GM23338 (cell line): Measurements from ENCODE around the gene SBF2. TPM values are rescaled to one million over a fixed set of nuclear protein-coding genes. Genes with fewer than 3 reads are reported as not detected.

ENCODE experiments used
- ATAC-seq: fragments of 200-7000 bp; cut with Tn5 transposase; 3 replicates; pipeline ENCODE4 v1.9.1; 2020
- DNase-seq: peaks from one replicate; pipeline ENCODE4 v3.0.0-alpha.2; 2015; ENCODE audit warnings: low spot score
- H2AFZ ChIP-seq: fragments of 200-600 bp; sonication (generic); 2 replicates; pipeline ENCODE4 v1.8.0; 2016; ENCODE audit warnings: antibody characterized with exemption, mild to moderate bottlenecking, moderate library complexity
- H3F3A ChIP-seq: fragments of 200-600 bp; sonication (generic); replicated peaks from 2 replicates; pipeline ENCODE4 v1.8.0; 2017; ENCODE audit warnings: antibody characterized with exemption, mixed run types, low read depth
- H3K27ac ChIP-seq: fragments of 200-600 bp; sonication (generic); 2 replicates; pipeline ENCODE4 v1.6.1; 2016; ENCODE audit warnings: low read depth
- H3K27me3 ChIP-seq: fragments of 200-600 bp; sonication (generic); 2 replicates; pipeline ENCODE4 v1.8.0; 2016; ENCODE audit warnings: mild to moderate bottlenecking, mixed run types, moderate library complexity; ENCODE audit not compliant: insufficient read depth
- H3K36me3 ChIP-seq: fragments of 200-600 bp; sonication (generic); 2 replicates; pipeline ENCODE4 v1.8.0; 2016; ENCODE audit warnings: mild to moderate bottlenecking; ENCODE audit not compliant: insufficient read depth
- H3K4me1 ChIP-seq: fragments of 200-600 bp; sonication (generic); 2 replicates; pipeline ENCODE4 v1.8.0; 2016; ENCODE audit warnings: mild to moderate bottlenecking, moderate library complexity; ENCODE audit not compliant: insufficient read depth
- H3K4me2 ChIP-seq: fragments of 200-600 bp; sonication (generic); 2 replicates; pipeline ENCODE4 v1.7.1; 2017; ENCODE audit warnings: mixed run types
- H3K4me3 ChIP-seq: fragments of 200-600 bp; sonication (generic); 2 replicates; pipeline ENCODE4 v1.6.1; 2016; ENCODE audit warnings: mixed run types
- H3K79me2 ChIP-seq: fragments of 200-600 bp; sonication (generic); replicated peaks from 2 replicates; pipeline ENCODE4 v1.8.0; 2017; ENCODE audit warnings: mild to moderate bottlenecking; ENCODE audit not compliant: insufficient read depth
- H3K9me2 ChIP-seq: fragments of 200-600 bp; sonication (generic); 2 replicates; pipeline ENCODE4 v1.8.0; 2017; ENCODE audit not compliant: insufficient read depth
- H4K20me1 ChIP-seq: fragments of 200-600 bp; sonication (generic); replicated peaks from 2 replicates; pipeline ENCODE4 v1.8.0; 2017; ENCODE audit warnings: mild to moderate bottlenecking; ENCODE audit not compliant: insufficient read depth
- H3K27ac Mint-ChIP-seq: 2 replicates; pipeline ENCODE4 v1.8.0; 2020; ENCODE audit warnings: inconsistent platforms, mild to moderate bottlenecking, moderate library complexity, mixed read lengths
- H3K27me3 Mint-ChIP-seq: 3 replicates; pipeline ENCODE4 v1.8.0; 2022; ENCODE audit warnings: low read depth, mild to moderate bottlenecking, moderate library complexity, mixed read lengths, inconsistent platforms; ENCODE audit not compliant: insufficient read depth, poor library complexity
- H3K36me3 Mint-ChIP-seq: 3 replicates; pipeline ENCODE4 v1.8.0; 2021; ENCODE audit warnings: low read depth, mild to moderate bottlenecking, inconsistent platforms, moderate library complexity, mixed read lengths
- H3K4me1 Mint-ChIP-seq: 3 replicates; pipeline ENCODE4 v1.8.0; 2020; ENCODE audit warnings: mild to moderate bottlenecking, inconsistent platforms, mixed read lengths
- H3K4me3 Mint-ChIP-seq: 3 replicates; pipeline ENCODE4 v1.8.0; 2021; ENCODE audit warnings: moderate library complexity, mild to moderate bottlenecking, inconsistent platforms, mixed read lengths
- H3K9me3 Mint-ChIP-seq: 3 replicates; pipeline ENCODE4 v1.8.0; 2020; ENCODE audit warnings: moderate library complexity, mild to moderate bottlenecking, inconsistent platforms, mixed read lengths
- CREB1 ChIP-seq: fragments of 250-450 bp; sonication (Bioruptor Pico); IDR thresholded peaks from 2 replicates; pipeline ENCODE4 v1.5.0; 2020; ENCODE audit warnings: low read depth, mild to moderate bottlenecking, moderate library complexity
- EZH2 ChIP-seq: fragments of 200-600 bp; sonication (generic); IDR thresholded peaks from one replicate; pipeline ENCODE4 v1.8.0; 2017; ENCODE audit warnings: antibody characterized with exemption, mild to moderate bottlenecking, low read depth; ENCODE audit not compliant: unreplicated experiment
- EZH2phosphoT487 ChIP-seq: fragments of 200-600 bp; sonication (generic); IDR thresholded peaks from one replicate; pipeline ENCODE4 v1.8.1; 2018; ENCODE audit warnings: antibody characterized with exemption; ENCODE audit not compliant: unreplicated experiment
- JUNB ChIP-seq: IDR thresholded peaks from one replicate; pipeline ENCODE4 v1.6.1; 2016; ENCODE audit warnings: antibody characterized with exemption; ENCODE audit not compliant: unreplicated experiment
- NANOG ChIP-seq: IDR thresholded peaks from 2 replicates; pipeline ENCODE4 v1.6.1; 2016; ENCODE audit warnings: antibody characterized with exemption, borderline replicate concordance
- POLR2AphosphoS5 ChIP-seq: IDR thresholded peaks from 2 replicates; pipeline ENCODE4 v1.6.1; 2016; ENCODE audit warnings: antibody characterized with exemption, low read depth
- STAT1 ChIP-seq: IDR thresholded peaks from one replicate; pipeline ENCODE4 v1.6.1; 2016; ENCODE audit warnings: antibody characterized with exemption; ENCODE audit not compliant: unreplicated experiment
- ZNF114 ChIP-seq: fragments of 250-450 bp; sonication (Bioruptor Pico); IDR thresholded peaks from 2 replicates; pipeline ENCODE4 v1.5.0; 2020; ENCODE audit warnings: mild to moderate bottlenecking, moderate library complexity
- ZNF331 ChIP-seq: fragments of 250-450 bp; sonication (Bioruptor Pico); IDR thresholded peaks from 2 replicates; pipeline ENCODE4 v1.5.0; 2020; ENCODE audit warnings: low read depth, mild to moderate bottlenecking, moderate library complexity
- polyA plus RNA-seq: library from polyadenylated mRNA; unstranded; fragments of >200 nt; fragmentation: Nextera tagmentation; extraction: Ambion mirVana; gene quantifications from 2 replicates; pipeline ENCODE4 v1.2.1, GENCODE V29; 2016
- total RNA-seq: library from RNA; depleted of rRNA; stranded (reverse); fragments of >200 nt; shearing (Covaris generic); gene quantifications from 2 replicates; pipeline ENCODE4 v1.2.3, GENCODE V29; 2014
- TF ChIP-seq, protein P1 (sequence below): IDR thresholded peaks from one replicate; pipeline ENCODE4 v1.6.1; 2018; ENCODE audit warnings: antibody characterized with exemption; ENCODE audit not compliant: unreplicated experiment
- TF ChIP-seq, protein P2 (sequence below): IDR thresholded peaks from 2 replicates; pipeline ENCODE4 v1.6.1; 2016; ENCODE audit warnings: antibody characterized with exemption
- TF ChIP-seq, protein P3 (sequence below), 2 experiments: fragments of 200-600 bp in 1 of 2; sonication (generic) in 1 of 2; conservative IDR thresholded peaks; 2 replicates each; pipeline versions ENCODE4 v1.5.1 to v1.6.1; 2016 to 2017; ENCODE audit warnings: antibody characterized with exemption in 2 of 2, low read depth in 2 of 2, mild to moderate bottlenecking in 2 of 2, moderate library complexity in 1 of 2
- TF ChIP-seq, protein P4 (sequence below): fragments of 250-450 bp; sonication (Bioruptor Pico); IDR thresholded peaks from 2 replicates; pipeline ENCODE4 v1.5.0; 2020; ENCODE audit warnings: mild to moderate bottlenecking, moderate library complexity

The SBF2 gene
- total and polyA plus RNA-seq, 2 experiments from 2014 or later: 25.6 to 53.5 TPM

DNA sequence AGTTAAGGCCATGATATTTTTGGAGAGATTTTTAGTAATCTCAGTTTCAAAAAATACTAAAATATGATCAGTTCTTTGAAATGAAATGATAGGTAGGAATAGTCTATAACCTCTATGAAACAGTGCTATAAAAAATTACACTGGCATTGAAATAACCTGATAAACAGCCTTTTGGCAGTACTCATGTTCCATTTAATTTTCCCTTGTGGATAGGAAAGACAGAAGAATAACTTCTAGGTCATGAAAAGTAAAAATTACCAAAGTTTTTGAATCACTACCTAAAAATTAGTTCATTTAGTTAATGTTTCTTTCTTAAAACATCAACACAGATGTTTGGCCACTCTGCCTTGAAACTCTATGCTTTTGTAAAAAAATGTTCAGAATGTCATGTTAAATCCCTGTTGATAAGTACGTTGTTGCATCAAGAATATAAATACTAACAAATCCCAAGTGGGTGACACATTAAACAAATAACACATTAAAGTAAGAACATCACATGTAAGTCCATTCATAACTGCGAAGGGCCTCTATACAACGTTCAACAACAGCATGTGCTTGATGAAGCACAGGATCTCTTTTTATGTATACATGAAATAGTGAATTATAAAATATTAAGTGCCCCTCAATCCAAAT, 339.9 kb downstream of the SBF2 start:
- H3K27me3 Mint-ChIP-seq: no peaks in the 10 kb centered on the region
- Histone ChIP-seq H3K4me2 (no peak overlapping the region), H3K4me3 (no peak overlapping the region), H3K79me2 (no peaks in the 10 kb centered on the region), H3K36me3 (no peaks in the 10 kb centered on the region), H3K27me3 (no peaks in the 10 kb centered on the region), H4K20me1 (no peaks in the 10 kb centered on the region), H3K27ac (no peak overlapping the region), H3K4me1 (no peaks in the 10 kb centered on the region; the same call in 1 of the 2 replicates), H3K9me2 (no peaks in the 10 kb centered on the region), H3F3A (no peaks in the 10 kb centered on the region), H2AFZ (no peak overlapping the region)
- H3K27ac Mint-ChIP-seq: no peak overlapping the region
- H3K4me3 Mint-ChIP-seq: no peak overlapping the region
- ATAC-seq: no peak
- DNase-seq: no peak
- TF ChIP-seq ZNF331 (no peak), STAT1 (no peak), ZNF114 (no peak), EZH2 (no peak), EZH2phosphoT487 (no peak), CREB1 (CRISPR knock-in tag) (no peak), NANOG (no peak), POLR2AphosphoS5 (no peak), JUNB (no peak)
- TF ChIP-seq, protein P1, sequence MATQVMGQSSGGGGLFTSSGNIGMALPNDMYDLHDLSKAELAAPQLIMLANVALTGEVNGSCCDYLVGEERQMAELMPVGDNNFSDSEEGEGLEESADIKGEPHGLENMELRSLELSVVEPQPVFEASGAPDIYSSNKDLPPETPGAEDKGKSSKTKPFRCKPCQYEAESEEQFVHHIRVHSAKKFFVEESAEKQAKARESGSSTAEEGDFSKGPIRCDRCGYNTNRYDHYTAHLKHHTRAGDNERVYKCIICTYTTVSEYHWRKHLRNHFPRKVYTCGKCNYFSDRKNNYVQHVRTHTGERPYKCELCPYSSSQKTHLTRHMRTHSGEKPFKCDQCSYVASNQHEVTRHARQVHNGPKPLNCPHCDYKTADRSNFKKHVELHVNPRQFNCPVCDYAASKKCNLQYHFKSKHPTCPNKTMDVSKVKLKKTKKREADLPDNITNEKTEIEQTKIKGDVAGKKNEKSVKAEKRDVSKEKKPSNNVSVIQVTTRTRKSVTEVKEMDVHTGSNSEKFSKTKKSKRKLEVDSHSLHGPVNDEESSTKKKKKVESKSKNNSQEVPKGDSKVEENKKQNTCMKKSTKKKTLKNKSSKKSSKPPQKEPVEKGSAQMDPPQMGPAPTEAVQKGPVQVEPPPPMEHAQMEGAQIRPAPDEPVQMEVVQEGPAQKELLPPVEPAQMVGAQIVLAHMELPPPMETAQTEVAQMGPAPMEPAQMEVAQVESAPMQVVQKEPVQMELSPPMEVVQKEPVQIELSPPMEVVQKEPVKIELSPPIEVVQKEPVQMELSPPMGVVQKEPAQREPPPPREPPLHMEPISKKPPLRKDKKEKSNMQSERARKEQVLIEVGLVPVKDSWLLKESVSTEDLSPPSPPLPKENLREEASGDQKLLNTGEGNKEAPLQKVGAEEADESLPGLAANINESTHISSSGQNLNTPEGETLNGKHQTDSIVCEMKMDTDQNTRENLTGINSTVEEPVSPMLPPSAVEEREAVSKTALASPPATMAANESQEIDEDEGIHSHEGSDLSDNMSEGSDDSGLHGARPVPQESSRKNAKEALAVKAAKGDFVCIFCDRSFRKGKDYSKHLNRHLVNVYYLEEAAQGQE: no peak
- TF ChIP-seq, protein P2, sequence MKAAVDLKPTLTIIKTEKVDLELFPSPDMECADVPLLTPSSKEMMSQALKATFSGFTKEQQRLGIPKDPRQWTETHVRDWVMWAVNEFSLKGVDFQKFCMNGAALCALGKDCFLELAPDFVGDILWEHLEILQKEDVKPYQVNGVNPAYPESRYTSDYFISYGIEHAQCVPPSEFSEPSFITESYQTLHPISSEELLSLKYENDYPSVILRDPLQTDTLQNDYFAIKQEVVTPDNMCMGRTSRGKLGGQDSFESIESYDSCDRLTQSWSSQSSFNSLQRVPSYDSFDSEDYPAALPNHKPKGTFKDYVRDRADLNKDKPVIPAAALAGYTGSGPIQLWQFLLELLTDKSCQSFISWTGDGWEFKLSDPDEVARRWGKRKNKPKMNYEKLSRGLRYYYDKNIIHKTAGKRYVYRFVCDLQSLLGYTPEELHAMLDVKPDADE: no peak
- TF ChIP-seq, protein P3, sequence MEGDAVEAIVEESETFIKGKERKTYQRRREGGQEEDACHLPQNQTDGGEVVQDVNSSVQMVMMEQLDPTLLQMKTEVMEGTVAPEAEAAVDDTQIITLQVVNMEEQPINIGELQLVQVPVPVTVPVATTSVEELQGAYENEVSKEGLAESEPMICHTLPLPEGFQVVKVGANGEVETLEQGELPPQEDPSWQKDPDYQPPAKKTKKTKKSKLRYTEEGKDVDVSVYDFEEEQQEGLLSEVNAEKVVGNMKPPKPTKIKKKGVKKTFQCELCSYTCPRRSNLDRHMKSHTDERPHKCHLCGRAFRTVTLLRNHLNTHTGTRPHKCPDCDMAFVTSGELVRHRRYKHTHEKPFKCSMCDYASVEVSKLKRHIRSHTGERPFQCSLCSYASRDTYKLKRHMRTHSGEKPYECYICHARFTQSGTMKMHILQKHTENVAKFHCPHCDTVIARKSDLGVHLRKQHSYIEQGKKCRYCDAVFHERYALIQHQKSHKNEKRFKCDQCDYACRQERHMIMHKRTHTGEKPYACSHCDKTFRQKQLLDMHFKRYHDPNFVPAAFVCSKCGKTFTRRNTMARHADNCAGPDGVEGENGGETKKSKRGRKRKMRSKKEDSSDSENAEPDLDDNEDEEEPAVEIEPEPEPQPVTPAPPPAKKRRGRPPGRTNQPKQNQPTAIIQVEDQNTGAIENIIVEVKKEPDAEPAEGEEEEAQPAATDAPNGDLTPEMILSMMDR (conservative IDR thresholded peaks at IDR 0.05; ENCODE audit: low read depth in 2 of 2): no peak
- TF ChIP-seq, protein P4, sequence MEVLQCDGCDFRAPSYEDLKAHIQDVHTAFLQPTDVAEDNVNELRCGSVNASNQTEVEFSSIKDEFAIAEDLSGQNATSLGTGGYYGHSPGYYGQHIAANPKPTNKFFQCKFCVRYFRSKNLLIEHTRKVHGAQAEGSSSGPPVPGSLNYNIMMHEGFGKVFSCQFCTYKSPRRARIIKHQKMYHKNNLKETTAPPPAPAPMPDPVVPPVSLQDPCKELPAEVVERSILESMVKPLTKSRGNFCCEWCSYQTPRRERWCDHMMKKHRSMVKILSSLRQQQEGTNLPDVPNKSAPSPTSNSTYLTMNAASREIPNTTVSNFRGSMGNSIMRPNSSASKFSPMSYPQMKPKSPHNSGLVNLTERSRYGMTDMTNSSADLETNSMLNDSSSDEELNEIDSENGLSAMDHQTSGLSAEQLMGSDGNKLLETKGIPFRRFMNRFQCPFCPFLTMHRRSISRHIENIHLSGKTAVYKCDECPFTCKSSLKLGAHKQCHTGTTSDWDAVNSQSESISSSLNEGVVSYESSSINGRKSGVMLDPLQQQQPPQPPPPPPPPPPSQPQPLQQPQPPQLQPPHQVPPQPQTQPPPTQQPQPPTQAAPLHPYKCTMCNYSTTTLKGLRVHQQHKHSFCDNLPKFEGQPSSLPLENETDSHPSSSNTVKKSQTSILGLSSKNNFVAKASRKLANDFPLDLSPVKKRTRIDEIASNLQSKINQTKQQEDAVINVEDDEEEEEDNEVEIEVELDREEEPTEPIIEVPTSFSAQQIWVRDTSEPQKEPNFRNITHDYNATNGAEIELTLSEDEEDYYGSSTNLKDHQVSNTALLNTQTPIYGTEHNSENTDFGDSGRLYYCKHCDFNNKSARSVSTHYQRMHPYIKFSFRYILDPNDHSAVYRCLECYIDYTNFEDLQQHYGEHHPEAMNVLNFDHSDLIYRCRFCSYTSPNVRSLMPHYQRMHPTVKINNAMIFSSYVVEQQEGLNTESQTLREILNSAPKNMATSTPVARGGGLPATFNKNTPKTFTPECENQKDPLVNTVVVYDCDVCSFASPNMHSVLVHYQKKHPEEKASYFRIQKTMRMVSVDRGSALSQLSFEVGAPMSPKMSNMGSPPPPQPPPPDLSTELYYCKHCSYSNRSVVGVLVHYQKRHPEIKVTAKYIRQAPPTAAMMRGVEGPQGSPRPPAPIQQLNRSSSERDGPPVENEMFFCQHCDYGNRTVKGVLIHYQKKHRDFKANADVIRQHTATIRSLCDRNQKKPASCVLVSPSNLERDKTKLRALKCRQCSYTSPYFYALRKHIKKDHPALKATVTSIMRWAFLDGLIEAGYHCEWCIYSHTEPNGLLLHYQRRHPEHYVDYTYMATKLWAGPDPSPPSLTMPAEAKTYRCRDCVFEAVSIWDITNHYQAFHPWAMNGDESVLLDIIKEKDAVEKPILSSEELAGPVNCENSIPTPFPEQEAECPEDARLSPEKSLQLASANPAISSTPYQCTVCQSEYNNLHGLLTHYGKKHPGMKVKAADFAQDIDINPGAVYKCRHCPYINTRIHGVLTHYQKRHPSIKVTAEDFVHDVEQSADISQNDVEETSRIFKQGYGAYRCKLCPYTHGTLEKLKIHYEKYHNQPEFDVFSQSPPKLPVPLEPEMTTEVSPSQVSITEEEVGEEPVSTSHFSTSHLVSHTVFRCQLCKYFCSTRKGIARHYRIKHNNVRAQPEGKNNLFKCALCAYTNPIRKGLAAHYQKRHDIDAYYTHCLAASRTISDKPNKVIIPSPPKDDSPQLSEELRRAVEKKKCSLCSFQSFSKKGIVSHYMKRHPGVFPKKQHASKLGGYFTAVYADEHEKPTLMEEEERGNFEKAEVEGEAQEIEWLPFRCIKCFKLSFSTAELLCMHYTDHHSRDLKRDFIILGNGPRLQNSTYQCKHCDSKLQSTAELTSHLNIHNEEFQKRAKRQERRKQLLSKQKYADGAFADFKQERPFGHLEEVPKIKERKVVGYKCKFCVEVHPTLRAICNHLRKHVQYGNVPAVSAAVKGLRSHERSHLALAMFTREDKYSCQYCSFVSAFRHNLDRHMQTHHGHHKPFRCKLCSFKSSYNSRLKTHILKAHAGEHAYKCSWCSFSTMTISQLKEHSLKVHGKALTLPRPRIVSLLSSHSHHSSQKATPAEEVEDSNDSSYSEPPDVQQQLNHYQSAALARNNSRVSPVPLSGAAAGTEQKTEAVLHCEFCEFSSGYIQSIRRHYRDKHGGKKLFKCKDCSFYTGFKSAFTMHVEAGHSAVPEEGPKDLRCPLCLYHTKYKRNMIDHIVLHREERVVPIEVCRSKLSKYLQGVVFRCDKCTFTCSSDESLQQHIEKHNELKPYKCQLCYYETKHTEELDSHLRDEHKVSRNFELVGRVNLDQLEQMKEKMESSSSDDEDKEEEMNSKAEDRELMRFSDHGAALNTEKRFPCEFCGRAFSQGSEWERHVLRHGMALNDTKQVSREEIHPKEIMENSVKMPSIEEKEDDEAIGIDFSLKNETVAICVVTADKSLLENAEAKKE (CRISPR knock-in tag): no peak
- peaks cover 17% of the 10 kb centered on the region for H3K36me3 Mint-ChIP-seq
- no peaks in the 10 kb centered on the region for H3K9me3 Mint-ChIP-seq
- peaks cover 6% of the 10 kb centered on the region for H3K4me1 Mint-ChIP-seq
